Limb (tissue), 2 donors: Measurements from ENCODE around the gene ARHGAP44.
"Not testable (repeated sequence)": the region's sequence is repeated elsewhere in the genome, so short reads cannot be mapped to it uniquely, and the experiment has no call there.

Source experiments
- DNase-seq, 2 donors: peaks; one replicate each; pipeline ENCODE4 v3.0.0-alpha.2; 2016; ENCODE audit errors: extremely low spot score in 2 of 2

The ARHGAP44 gene

DNA sequence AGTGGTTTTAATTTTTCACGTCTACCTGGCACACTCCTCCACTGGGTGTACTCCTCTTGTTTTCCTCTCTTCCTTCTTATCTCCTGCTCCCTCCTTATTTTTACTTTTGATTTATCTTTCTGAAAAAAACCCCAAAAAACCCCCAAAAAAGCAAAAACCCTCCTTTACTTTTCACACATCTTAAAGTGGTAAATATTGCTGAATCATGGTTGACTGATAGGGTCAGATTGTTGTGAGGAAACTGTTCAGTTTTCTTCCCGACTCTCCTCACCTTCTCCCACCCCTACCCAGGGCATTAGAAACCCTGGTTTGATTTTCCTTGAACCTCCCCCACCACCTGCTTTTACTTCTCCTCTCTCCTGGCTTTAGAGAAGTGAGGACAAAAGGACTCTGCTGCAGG, 25.4 kb downstream of the ARHGAP44 start:
- DNase-seq, result no peak

DNA sequence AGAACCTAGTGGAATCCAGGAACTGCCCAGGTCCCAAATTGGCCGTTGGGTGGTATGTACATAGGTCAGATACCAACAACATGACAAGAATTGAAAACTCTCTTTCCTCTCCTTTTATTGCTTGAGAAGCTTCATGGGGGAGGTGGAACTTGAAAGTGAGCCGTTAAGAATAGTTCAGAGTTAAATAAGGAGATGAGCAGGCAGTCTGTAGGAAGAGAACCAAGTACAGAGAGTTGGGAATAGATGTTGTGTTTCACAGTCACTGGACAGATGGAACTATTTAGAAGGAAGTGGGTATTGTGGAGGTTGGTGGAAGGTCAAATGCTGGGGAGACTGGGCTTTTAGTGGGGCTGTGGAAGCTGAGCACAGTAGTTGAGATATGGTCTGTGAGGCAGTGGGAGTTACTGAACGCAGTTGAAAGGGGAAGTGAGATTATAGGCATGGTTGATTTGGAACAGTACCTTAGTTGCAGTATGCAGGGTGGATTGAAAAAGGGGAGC, 26.4 kb downstream of the ARHGAP44 start:
- DNase-seq, result no peak

DNA sequence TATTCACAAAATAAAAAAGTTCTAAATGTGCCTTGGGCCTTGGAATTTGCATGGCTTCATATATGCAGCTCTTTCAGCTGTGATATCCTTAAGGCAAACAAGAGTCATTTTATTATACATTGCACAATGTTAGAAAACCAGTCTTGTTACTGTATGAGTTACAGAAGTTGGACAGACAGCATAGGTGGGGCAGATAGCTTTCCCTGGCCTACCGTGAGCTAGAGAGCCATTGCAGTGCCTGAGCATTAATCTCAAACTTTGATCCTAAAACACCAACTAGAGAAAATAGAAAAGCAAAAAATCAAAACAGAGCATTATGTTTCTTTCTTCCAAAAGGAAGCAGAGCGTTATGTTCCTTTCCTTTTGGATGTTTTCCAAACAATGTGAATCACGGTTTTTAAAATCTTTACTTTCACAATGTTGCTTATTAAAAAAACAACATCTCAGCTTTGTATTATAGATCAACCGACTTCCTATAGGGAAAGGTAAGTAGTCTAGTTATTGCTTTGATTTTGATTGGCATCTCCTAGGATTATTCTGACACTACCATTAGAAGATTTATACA, 32.2 kb downstream of the ARHGAP44 start:
- DNase-seq, result no peak

DNA sequence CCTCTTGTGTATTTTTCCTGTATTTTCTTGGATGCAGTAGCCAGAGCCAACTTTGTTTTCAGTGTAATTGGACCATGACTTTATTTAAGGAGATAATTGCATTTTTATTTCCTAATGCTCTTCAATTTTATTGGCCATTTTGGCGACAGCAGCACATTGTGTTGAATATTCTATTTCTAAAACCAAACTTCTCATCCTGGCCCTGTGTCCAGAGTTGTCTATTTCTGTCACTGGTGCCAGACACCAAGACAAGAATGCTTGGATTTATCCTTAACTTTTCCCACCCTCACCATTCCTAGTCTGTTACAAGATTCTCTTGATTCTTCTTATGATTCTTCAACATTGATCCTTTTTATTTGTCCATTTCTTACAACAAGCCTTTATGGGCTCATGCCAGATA, 37.1 kb downstream of the ARHGAP44 start:
- DNase-seq, result no peak

DNA sequence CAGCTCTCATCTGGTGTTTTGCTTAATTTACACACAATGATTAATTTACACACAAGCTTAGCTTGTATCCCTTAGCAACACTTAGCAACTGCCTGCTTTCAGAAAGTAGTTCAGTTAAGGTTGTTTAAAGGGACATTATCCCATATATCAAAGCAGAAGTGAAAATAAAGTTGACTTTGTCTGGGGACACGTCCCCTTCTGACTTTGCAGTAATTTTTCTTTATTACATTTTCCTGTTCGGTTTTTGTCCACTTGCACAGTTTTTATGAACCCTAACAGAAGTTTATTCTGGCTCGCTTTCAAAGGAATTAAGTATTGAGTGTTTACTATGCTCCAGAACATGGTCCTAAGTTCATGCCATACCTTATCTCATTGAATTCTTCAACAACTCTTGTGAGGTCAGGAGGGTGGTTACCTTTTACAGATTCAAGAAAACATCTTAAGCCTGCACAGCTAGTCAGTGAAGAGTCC, 41.5 kb downstream of the ARHGAP44 start:
- no peak for DNase-seq

DNA sequence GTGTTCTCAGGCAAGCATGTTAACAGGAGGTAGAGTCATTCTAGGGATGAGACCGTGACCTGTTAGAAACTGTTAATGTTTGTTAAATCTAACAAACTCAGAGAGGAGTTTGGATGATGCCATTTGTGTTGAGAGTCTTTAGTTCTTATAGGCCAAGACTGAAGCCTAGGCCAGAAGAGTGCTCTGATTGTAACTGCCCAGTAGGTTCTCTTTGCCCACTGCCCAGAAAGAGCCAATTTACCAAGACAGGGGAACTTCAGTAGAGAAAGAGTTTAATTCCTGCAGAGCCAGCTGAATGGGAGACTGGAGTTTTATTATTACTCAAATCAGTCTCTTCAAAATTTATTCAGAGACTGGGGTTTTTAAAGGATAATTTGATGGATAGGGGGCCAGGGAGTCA, 42.5 kb downstream of the ARHGAP44 start:
- DNase-seq, result no peak

DNA sequence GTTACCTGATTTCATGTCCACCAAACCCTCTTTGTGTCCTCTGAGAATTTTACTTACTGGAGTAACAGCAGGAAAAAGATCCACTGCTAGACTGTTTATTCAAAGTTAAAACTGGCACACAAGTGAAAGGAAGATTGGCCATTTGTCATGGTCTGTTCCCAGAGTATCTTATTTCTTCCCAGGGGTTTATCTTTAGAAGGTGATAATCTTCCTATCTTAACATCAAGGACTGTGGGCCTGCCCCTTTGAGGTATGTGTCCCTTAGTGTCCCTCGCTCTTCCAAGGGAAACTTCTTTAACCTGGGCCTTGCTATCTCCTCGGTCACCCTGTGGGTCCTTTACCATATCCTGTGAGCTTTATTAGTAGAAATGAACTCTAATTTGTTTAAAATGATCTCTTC, 49.7 kb downstream of the ARHGAP44 start:
- DNase-seq, result no peak

DNA sequence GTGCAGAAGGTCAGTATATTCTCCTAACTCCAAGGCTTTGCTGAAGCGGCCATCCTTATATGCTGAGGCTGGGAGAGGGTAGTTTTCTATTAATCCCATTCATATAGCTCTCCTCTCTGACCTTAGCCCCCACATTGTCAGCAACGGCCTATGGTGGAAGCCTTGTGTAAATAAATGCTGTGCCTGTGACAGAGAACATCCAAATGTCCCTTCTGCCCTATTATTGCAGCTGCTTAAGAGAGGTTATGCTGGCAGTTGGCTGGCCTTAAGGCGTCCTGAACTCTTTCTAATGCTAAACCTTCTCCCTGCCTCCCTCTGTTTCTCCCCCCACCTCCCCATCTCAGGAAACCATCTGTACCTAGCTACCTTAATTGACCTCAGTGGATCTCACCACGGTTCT, 53.6 kb downstream of the ARHGAP44 start:
- no peak for DNase-seq

DNA sequence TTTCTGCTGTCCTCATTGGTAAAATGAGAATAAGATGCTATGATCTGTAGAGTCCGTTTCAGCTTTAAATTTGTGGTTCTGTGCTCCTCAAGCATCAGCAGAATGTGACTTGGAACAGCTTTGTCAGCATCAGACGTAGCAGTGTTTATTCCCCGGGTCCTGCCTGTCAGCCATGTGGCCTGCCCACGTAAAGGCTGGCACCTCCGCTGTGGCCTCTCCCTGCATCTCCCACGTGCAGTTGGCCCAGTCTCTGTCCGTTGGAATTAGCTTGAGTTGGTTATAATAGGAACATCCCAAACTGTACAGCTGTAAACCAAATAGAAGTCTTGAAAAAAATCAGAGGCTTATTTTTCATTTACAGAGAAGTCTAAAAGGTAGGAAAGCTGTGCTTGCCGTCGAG, 61.7 kb downstream of the ARHGAP44 start:
- DNase-seq, result no peak

DNA sequence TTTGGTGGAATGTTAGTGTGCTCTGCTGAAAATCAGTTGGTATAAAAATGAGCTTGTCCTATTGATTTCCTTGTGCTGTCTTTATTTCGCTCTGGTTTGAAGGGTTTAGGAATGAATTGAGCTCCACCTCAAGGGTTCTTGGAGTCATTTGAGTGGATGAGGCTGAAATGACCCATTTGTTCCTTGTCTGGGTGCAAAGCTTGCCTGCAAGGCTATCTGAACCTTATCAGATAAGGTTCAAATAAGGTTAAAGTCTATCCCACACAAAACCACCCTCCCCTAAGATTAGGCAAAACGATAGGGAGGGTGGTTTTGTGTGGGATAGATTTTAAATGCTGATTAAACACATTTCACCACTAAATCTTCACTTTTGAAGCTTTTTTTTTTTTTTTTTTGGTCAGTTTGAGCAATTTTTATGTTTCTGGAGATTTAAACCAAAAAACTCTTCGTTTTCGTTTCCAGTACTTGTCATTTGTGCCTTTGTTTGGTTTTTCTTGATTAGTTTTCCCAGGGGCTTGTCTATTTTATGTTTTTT, 62.7 kb downstream of the ARHGAP44 start:
- DNase-seq, result no peak

DNA sequence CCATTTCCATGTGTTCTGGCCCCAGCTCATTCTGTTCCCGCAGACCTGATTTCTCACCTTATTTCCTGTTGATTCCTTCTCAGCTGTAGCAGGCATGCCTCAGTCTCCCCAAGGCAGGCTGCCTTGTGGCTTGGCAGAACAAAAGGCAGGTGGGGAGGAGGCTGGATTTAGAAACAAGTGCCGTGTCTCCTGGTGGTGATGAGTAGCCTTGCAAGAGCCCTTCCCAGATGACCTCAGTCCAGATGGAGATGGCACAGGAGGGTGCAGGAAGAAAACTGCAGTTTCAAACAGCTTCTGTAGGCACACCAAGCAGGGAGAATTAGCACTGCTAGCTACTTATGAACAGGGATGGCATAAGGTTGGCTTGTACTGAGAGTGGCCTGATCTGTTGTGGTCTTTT, 64.6 kb downstream of the ARHGAP44 start:
- DNase-seq, result no peak

DNA sequence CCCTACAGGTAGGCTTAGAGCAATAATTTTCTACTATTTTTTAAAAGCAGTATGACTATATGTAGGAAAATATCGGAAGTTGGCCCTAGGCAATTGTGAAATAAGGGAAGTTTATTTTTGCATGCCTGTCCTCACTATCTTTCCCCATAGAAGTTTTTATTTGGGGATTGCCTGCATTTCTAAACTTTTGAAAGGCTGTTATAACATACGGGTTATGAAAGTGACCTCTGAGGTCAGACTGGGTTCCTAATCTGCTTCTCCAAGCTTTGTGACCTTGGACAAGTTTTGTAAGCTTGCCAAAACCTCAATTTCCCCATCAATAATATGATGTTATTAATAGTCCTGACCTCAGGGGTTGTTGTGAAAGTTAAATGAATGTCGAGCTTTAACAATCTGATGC, 67.1 kb downstream of the ARHGAP44 start:
- no peak for DNase-seq

DNA sequence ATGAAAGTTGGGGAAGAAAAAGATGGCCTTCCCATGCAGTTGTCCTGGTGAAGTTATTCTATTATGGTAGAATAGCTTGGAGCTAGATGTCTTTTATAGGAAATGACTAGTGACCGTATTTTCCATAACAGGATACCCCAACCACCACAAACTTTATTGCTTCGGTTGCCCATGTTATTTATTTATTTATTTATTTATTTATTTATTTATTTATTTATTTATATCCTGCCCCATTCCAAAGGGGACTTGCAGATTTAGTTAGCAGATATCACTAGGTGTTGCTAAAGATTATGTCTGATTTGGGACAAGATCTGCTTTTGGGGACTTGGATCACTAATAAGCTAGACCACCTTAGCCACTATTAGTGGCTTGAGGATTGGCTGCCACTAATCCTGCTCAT, 68.3 kb downstream of the ARHGAP44 start:
- no peak for DNase-seq

DNA sequence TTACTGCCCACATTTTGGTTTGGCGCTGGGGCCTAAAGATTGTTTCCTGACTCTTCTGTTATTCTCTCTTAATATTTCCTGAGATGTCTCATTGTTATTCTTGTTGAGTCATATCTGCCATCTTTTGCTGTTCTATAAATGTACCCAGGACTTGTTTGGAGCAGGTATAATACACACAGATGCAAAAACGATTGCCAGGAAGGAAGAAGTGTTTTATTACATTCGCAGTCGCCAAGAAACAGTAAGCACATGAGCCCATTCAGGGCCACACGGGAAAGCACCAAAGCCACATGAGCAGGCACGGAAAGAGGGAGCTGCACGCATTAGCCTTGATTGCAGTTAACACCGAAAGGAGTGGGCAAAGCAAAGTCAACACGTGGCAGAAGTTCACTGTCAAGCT, 70.2 kb downstream of the ARHGAP44 start:
- no peak for DNase-seq

DNA sequence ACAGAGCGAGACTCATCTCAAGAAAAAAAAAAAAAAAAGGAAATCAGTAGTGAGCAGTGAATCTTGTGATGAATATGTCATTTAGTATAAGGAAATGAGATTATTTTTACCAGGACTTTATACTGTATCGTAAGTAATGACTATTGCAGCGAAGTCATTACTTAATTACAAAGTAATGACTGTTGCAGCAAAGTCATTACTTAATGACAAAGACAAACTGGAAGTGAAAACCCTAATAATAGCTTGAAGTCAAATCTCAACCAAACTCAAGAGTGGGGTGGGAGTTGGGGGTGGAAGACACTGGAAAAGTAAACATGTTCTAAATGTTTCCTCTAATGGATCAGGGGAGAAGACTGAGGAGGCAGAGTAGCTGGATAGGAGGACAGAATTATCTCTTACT, 76.5 kb downstream of the ARHGAP44 start:
- DNase-seq, result no peak

DNA sequence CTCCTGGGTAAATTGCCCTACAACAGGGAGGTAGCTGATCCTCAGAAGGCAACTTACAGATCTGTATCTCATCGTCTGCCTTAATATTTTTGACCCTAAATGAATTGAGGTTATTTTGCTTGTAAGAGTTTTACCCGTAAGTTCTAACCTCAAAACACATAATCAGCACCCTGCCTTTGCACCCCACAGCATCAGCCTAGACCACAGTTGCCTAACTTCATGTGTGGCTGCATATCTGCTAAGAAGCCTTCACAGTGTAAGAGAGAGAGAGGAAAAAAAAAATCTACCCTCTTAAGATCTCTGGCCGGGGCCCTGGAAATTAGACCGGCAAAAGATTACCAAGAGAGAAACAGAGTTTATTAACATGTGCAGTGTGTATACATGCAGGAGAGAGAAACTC, 76.9 kb downstream of the ARHGAP44 start:
- DNase-seq, result no peak

DNA sequence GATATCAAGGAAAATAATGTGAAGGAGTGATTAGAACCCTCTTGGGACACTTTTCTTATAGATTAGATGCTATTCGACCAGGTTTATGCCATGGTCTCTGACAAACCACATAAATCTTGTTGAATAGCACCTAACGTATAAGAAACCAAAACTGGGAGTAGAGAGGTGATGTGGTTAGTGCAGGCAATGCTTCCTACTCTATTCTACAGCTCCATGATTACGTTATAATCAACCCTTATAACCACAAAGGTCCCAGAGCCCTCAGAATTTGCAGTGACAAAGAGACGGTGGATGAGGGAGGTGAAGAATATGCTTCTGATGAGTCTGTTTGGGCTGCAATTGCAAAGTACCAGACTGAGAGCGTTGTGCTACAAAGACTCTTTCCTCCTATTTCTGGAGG, 78.4 kb downstream of the ARHGAP44 start:
- DNase-seq, result no peak

DNA sequence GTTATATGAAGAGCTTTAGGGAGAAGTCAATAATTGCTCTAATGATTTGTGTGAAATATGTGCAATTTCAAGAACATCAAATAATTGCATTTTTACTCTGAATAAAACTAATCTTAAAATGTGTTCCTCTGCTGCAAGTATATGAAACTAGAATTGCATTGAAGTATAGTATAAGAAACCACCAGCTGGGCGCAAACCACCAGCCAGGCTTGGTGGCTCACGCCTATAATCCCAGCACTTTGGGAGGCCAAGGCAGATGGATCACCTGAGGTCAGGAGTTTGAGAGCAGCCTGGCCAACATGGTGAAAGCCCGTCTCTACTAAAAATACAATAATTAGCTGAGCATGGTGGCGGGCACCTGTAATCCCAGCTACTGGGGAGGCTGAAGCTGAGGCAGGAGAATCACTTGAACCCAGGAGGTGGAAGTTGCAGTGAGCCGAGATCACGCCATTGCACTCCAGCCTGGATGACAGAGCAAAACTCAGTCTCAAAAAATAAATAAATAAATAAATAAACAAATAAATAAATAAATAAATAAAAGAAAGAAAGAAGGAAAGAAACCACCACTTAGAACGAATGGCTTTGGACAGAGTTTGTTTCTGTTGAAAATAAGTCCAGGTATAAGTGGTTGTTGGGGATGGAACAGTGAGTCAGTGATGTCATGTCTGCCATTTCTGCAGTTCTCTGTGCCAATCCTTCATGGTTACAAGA, 84.3 kb downstream of the ARHGAP44 start:
- DNase-seq, result not testable (repeated sequence)

DNA sequence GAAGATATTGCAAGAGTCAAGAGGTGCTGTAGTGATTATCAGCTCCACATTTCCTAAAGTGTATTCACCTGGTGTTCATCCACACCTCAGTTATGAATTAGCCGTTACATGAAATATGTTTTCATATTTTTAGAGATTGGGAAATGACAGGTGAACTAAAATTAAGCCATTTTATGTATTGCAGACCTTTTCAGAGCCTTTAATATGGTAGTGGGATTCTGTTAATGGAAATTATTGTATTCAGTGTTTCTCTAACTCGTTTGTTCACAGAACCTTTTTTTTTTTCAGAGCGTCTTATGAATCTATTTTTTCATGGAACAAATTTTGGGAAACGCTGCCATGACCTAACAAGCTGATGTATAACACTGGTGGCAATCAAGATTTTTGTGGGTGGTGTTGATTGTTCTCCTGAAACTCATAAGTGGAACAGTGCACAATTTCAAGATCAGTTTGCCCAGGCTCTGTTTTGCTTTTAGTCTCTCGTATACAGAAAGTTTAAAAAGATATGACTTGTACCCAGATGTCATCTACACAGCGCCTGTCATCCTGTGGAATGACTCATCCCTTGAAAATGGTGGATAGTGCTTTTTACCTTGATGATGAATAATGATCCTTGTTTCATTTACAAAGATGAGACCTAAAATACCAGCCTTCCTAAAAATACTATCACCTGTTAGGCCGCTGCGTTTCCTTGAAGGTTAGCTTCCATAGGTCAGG, 88.8 kb downstream of the ARHGAP44 start:
- no peak for DNase-seq

DNA sequence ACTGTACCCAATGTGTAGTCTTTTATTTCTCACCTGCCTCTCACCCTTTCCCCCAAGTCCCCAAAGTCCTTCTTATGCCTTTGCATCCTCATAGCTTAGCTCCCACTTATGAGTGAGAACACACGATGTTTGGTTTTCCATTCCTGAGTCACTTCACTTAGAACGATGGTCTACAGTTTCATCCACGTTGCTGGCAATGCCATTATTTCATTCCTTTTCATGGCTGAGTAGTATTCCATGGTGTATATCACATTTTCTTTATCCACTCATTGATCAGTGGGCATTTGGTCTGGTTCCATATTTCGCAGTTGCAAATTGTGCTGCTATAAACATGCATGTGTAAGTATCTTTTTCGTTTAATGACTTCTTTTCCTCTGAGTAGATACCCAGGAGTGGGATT, 89.8 kb downstream of the ARHGAP44 start:
- DNase-seq, result not testable (repeated sequence)

DNA sequence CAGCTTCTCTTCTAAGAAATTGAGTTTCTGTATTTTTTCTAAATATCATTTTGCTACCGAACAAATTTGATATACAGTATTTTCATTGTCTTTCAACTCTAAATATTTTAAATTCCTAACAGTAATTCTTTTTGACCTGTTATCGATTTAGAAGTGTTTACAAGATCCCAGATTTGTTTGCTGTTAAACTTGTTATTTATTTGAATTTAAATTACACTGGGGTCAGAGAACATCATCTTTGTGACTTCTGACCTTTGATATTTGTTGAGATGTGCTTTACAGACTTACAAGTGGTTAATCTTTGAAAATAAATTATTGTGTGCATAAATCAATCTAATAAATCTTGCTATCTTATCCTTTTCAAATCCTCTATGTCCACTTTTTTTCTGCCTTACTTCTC, 94.2 kb downstream of the ARHGAP44 start:
- no peak for DNase-seq

DNA sequence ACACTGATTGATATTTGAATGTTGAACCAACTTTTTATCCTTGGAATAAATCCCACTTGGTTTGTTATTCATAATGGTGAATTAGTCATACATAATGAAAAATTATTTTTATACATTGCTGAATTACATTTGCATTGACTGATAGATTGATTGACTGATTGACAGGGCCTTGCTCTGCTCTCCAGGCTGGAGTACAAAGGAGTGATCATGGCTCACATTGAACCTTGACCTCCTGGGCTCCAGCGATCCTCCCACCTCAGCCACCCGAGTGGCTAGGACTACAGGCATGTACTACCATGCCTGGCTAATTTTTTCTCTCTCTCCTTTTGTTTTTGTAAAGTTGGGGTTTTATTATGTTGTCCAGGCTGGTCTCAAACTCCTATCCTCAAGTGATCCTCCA, 97.8 kb downstream of the ARHGAP44 start:
- no peak for DNase-seq
